Stimulated activated memory B cell treated with anti-CD40 and anti-IgM and Interleukin-4, amounts not matched to agents 10 μg/mL and 1 μg/mL and 100 μg/mL, for 72 hours (primary cell): ENCODE results near the gene SEC14L3.
"Not testable (repeated sequence)": the region's sequence is repeated elsewhere in the genome, so short reads cannot be mapped to it uniquely, and the experiment has no call there.

ENCODE experiments used
- ATAC-seq: fragments of 150-1000 bp; cut with Tn5 transposase; 2 replicates; pipeline ENCODE4 v1.10.0; 2021
- H3K27ac Mint-ChIP-seq: one replicate; pipeline ENCODE4 v1.8.0; 2022; ENCODE audit warnings: mild to moderate bottlenecking, mixed read lengths
- H3K27me3 Mint-ChIP-seq: one replicate; pipeline ENCODE4 v1.8.0; 2022; ENCODE audit warnings: mixed read lengths
- H3K36me3 Mint-ChIP-seq: one replicate; pipeline ENCODE4 v1.8.0; 2022; ENCODE audit warnings: mixed read lengths
- H3K4me1 Mint-ChIP-seq: one replicate; pipeline ENCODE4 v1.8.0; 2022; ENCODE audit warnings: mixed read lengths
- H3K4me3 Mint-ChIP-seq: one replicate; pipeline ENCODE4 v1.8.0; 2022; ENCODE audit warnings: mild to moderate bottlenecking, moderate library complexity, mixed read lengths
- H3K9me3 Mint-ChIP-seq: one replicate; pipeline ENCODE4 v1.8.0; 2022; ENCODE audit warnings: mixed read lengths

Gene SEC14L3

GRCh38 chr22:30469165-30469564 is 2.7 kb downstream of the SEC14L3 start:
- Mint-ChIP-seq H3K9me3 (peaks cover 8% of the 10 kb centered on the region), H3K4me1 (no peaks in the 10 kb centered on the region), H3K36me3 (no peaks in the 10 kb centered on the region), H3K27ac (no peak overlapping the region), H3K27me3 (peaks cover 69% of the 10 kb centered on the region), H3K4me3 (no peak overlapping the region)
- ATAC-seq: no peak

GRCh38 chr22:30460555-30460954 is 11.3 kb downstream of the SEC14L3 start:
- H3K27ac Mint-ChIP-seq, ATAC-seq, H3K4me3 Mint-ChIP-seq, H3K4me1 Mint-ChIP-seq, H3K36me3 Mint-ChIP-seq, H3K9me3 Mint-ChIP-seq: not testable (repeated sequence)
- peaks cover 55% of the 10 kb centered on the region for H3K27me3 Mint-ChIP-seq

GRCh38 chr22:30460147-30460546 is 11.7 kb downstream of the SEC14L3 start:
- H3K36me3 Mint-ChIP-seq: no peaks in the 10 kb centered on the region
- H3K27me3 Mint-ChIP-seq: peaks cover 52% of the 10 kb centered on the region
- H3K4me3 Mint-ChIP-seq: no peak overlapping the region
- no peak for ATAC-seq
- peaks cover 4% of the 10 kb centered on the region for H3K9me3 Mint-ChIP-seq
- no peak overlapping the region for H3K27ac Mint-ChIP-seq
- H3K4me1 Mint-ChIP-seq: no peaks in the 10 kb centered on the region

GRCh38 chr22:30459181-30460052 is 12.4 kb downstream of the SEC14L3 start:
- no peak for ATAC-seq
- Mint-ChIP-seq H3K27ac (no peak overlapping the region), H3K4me1 (no peaks in the 10 kb centered on the region), H3K36me3 (no peaks in the 10 kb centered on the region), H3K4me3 (no peak overlapping the region), H3K27me3 (peaks cover 44% of the 10 kb centered on the region), H3K9me3 (no peaks in the 10 kb centered on the region)

GRCh38 chr22:30457981-30458380 is 13.8 kb downstream of the SEC14L3 start:
- Mint-ChIP-seq H3K27me3 (peaks cover 52% of the 10 kb centered on the region), H3K4me1 (no peaks in the 10 kb centered on the region), H3K36me3 (no peaks in the 10 kb centered on the region), H3K4me3 (no peak overlapping the region), H3K27ac (no peak overlapping the region), H3K9me3 (no peaks in the 10 kb centered on the region)
- no peak for ATAC-seq

- H3K9me3 Mint-ChIP-seq: no peaks in the 10 kb centered on the region
- peaks cover 64% of the 10 kb centered on the region for H3K27me3 Mint-ChIP-seq
- H3K4me3 Mint-ChIP-seq: no peak overlapping the region
- no peaks in the 10 kb centered on the region for H3K4me1 Mint-ChIP-seq
- H3K36me3 Mint-ChIP-seq: no peaks in the 10 kb centered on the region
- H3K27ac Mint-ChIP-seq: no peak overlapping the region
- ATAC-seq: no peak
Observed at GRCh38 chr22:30455075-30455840, 16.6 kb downstream of the SEC14L3 start.

GRCh38 chr22:30453731-30454510 is 17.9 kb downstream of the SEC14L3 start:
- H3K9me3 Mint-ChIP-seq: no peaks in the 10 kb centered on the region
- no peak overlapping the region for H3K27ac Mint-ChIP-seq
- ATAC-seq: no peak
- H3K36me3 Mint-ChIP-seq: no peaks in the 10 kb centered on the region
- peaks cover 70% of the 10 kb centered on the region for H3K27me3 Mint-ChIP-seq
- H3K4me1 Mint-ChIP-seq: no peaks in the 10 kb centered on the region
- no peak overlapping the region for H3K4me3 Mint-ChIP-seq

GRCh38 chr22:30452861-30453260 is 19.0 kb downstream of the SEC14L3 start:
- Mint-ChIP-seq H3K27me3 (peaks cover 74% of the 10 kb centered on the region), H3K27ac (no peak overlapping the region), H3K4me3 (no peak overlapping the region), H3K4me1 (no peaks in the 10 kb centered on the region), H3K36me3 (no peaks in the 10 kb centered on the region), H3K9me3 (no peaks in the 10 kb centered on the region)
- ATAC-seq: no peak

GRCh38 chr22:30451488-30451887 is 20.3 kb downstream of the SEC14L3 start:
- not testable (repeated sequence) for H3K9me3 Mint-ChIP-seq, H3K4me1 Mint-ChIP-seq, H3K36me3 Mint-ChIP-seq, H3K27ac Mint-ChIP-seq, ATAC-seq, H3K4me3 Mint-ChIP-seq
- peaks cover 72% of the 10 kb centered on the region for H3K27me3 Mint-ChIP-seq

GRCh38 chr22:30447656-30448055 is 24.2 kb downstream of the SEC14L3 start:
- Mint-ChIP-seq H3K27me3 (peaks cover 84% of the 10 kb centered on the region), H3K4me1 (peaks cover 3% of the 10 kb centered on the region), H3K27ac (no peak overlapping the region)

GRCh38 chr22:30445438-30446145 is 26.2 kb downstream of the SEC14L3 start:
- peaks cover 3% of the 10 kb centered on the region for H3K9me3 Mint-ChIP-seq
- peaks cover 75% of the 10 kb centered on the region for H3K27me3 Mint-ChIP-seq

More at GRCh38 chr22:30447656-30448055, 24.2 kb downstream of the SEC14L3 start:
- ATAC-seq: no peak
- H3K36me3 Mint-ChIP-seq: no peaks in the 10 kb centered on the region
- peaks cover 3% of the 10 kb centered on the region for H3K9me3 Mint-ChIP-seq
- H3K4me3 Mint-ChIP-seq: no peak overlapping the region

GRCh38 chr22:30444632-30445437 is 27.0 kb downstream of the SEC14L3 start:
- Mint-ChIP-seq H3K27ac (peak overlapping the region; percentile 69), H3K9me3 (peaks cover 3% of the 10 kb centered on the region), H3K27me3 (peaks cover 75% of the 10 kb centered on the region), H3K4me3 (no peak overlapping the region), H3K36me3 (no peaks in the 10 kb centered on the region), H3K4me1 (peaks cover 10% of the 10 kb centered on the region)
- peak; percentile 56 for ATAC-seq

More at GRCh38 chr22:30445438-30446145, 26.2 kb downstream of the SEC14L3 start:
- H3K36me3 Mint-ChIP-seq: no peaks in the 10 kb centered on the region
- H3K4me1 Mint-ChIP-seq: peaks cover 10% of the 10 kb centered on the region
- H3K4me3 Mint-ChIP-seq: no peak overlapping the region
- no peak for ATAC-seq
- H3K27ac Mint-ChIP-seq: peak overlapping the region; percentile 69

- H3K27me3 Mint-ChIP-seq: peaks cover 68% of the 10 kb centered on the region
- H3K4me3 Mint-ChIP-seq: no peak overlapping the region
- peaks cover 6% of the 10 kb centered on the region for H3K9me3 Mint-ChIP-seq
- H3K36me3 Mint-ChIP-seq: peaks cover under 1% of the 10 kb centered on the region
- no peak for ATAC-seq
- peaks cover 11% of the 10 kb centered on the region for H3K4me1 Mint-ChIP-seq
- no peak overlapping the region for H3K27ac Mint-ChIP-seq
Observed at GRCh38 chr22:30441088-30441487, 30.7 kb downstream of the SEC14L3 start.

- Mint-ChIP-seq H3K4me1 (peaks cover 22% of the 10 kb centered on the region), H3K9me3 (peaks cover 11% of the 10 kb centered on the region), H3K27me3 (peaks cover 55% of the 10 kb centered on the region), H3K4me3 (no peak overlapping the region), H3K36me3 (peaks cover 11% of the 10 kb centered on the region), H3K27ac (no peak overlapping the region)
- ATAC-seq: no peak
Observed at GRCh38 chr22:30439836-30440235, 32.0 kb downstream of the SEC14L3 start.
